ENCODE measurements around the gene ZNF138. TPM values are rescaled to one million over a fixed set of nuclear protein-coding genes. Genes with fewer than 3 reads are reported as not detected.

ZNF138 gene
- total and polyA plus RNA-seq, 2 of the 8 experiments (the other 6 are each of a cell fraction or from before 2014, with no cell fraction given) = 7.5 to 22.6 TPM

DNA sequence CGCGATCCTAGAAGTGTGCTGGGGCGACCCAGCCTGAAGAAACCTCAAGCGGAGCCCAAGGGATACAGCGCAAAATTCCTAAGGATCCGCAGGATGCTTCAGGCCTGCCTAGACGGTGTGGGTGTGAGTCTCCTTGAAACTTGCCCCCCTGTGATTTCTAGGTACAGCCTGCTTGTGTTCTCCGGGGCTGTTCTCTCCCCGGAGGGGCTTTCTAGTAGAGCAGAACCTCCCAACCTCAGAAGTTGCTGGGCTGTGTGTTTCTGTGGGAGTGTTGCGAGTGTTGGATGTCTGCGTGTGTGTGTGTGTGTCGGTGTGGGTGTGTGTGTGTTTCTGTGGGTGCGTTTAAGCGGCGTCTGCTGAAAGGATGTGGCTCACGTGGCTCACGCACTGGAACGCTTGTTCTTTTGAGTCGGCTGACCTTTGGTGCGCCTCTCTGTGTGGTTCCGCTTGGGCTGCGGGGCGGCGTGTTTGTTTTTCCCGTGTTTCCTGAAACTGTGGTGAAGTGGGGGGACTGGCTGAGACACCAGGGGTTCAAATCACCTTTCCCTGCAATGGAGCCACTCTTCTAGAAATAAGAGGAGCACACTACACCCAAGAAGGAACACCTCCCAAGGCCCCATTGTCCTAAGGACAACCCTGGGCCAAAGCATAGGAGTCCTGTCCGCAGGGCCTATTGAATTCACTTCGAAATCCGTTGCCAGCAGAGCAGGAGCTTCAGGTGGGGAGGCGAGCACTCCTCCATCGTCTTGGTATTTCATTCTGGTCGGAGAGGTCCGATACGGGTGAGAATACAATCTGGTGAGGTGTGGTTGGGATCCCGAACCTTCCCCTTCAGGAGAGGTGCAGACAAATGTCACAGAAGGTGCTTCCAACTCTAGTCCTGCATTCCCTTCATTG is 83.7 kb downstream of the ZNF138 start (continued):
- TF ChIP-seq, protein P1, sequence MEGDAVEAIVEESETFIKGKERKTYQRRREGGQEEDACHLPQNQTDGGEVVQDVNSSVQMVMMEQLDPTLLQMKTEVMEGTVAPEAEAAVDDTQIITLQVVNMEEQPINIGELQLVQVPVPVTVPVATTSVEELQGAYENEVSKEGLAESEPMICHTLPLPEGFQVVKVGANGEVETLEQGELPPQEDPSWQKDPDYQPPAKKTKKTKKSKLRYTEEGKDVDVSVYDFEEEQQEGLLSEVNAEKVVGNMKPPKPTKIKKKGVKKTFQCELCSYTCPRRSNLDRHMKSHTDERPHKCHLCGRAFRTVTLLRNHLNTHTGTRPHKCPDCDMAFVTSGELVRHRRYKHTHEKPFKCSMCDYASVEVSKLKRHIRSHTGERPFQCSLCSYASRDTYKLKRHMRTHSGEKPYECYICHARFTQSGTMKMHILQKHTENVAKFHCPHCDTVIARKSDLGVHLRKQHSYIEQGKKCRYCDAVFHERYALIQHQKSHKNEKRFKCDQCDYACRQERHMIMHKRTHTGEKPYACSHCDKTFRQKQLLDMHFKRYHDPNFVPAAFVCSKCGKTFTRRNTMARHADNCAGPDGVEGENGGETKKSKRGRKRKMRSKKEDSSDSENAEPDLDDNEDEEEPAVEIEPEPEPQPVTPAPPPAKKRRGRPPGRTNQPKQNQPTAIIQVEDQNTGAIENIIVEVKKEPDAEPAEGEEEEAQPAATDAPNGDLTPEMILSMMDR (IDR thresholded peaks at IDR 0.05; ENCODE audit: control extremely low read depth in 1 of 3, insufficient read depth in 1 of 3, low read depth in 1 of 3, low read length in 3 of 3) = no peak
- no peak for TF ChIP-seq SP4 (IDR thresholded peaks at IDR 0.05; ENCODE audit: low read length)
